ENCODE data around the gene MRPL44.

The MRPL44 gene

GRCh38 chr2:223969856-223970255 is 12.6 kb downstream of the MRPL44 start:
- in situ Hi-C loops (cut with MboI; ENCODE audit: low sequenced_read_pairs) = no loop called here

- in situ Hi-C loops (cut with MboI; ENCODE audit: low sequenced_read_pairs) = no loop called here
Measured at GRCh38 chr2:223970343-223971128, 13.3 kb downstream of the MRPL44 start.

- in situ Hi-C loops (cut with MboI; ENCODE audit: low sequenced_read_pairs) = no loop called here
Measured at GRCh38 chr2:223971731-223972130, 14.5 kb downstream of the MRPL44 start.

- in situ Hi-C loops (cut with MboI; ENCODE audit: low sequenced_read_pairs) = no loop called here
Measured at GRCh38 chr2:223972656-223973102, 15.4 kb downstream of the MRPL44 start.

GRCh38 chr2:223973606-223974005 is 16.3 kb downstream of the MRPL44 start:
- in situ Hi-C loops (cut with MboI; ENCODE audit: low sequenced_read_pairs) = no loop called here

GRCh38 chr2:223976635-223977226 is 19.5 kb downstream of the MRPL44 start:
- in situ Hi-C loops (cut with MboI; ENCODE audit: low sequenced_read_pairs) = no loop called here

GRCh38 chr2:223978451-223978850 is 21.2 kb downstream of the MRPL44 start:
- in situ Hi-C loops (cut with MboI; ENCODE audit: low sequenced_read_pairs) = no loop called here

GRCh38 chr2:223979730-223980396 is 22.6 kb downstream of the MRPL44 start:
- in situ Hi-C loops (cut with MboI; ENCODE audit: low sequenced_read_pairs) = loop anchor here (10.0 kb wide), 1 partner anchor 665 kb away; no protein-coding TSS in a partner anchor

- in situ Hi-C loops (cut with MboI; ENCODE audit: low sequenced_read_pairs) = loop anchor here (10.0 kb wide), 1 partner anchor 664 kb away; no protein-coding TSS in a partner anchor
Measured at GRCh38 chr2:223980397-223980735, 23.1 kb downstream of the MRPL44 start.

GRCh38 chr2:223980803-223981202 is 23.5 kb downstream of the MRPL44 start:
- in situ Hi-C loops (cut with MboI; ENCODE audit: low sequenced_read_pairs) = loop anchor here (10.0 kb wide), 1 partner anchor 664 kb away; no protein-coding TSS in a partner anchor

- in situ Hi-C loops (cut with MboI; ENCODE audit: low sequenced_read_pairs) = loop anchor here (10.0 kb wide), 1 partner anchor 664 kb away; no protein-coding TSS in a partner anchor
Measured at GRCh38 chr2:223981241-223981640, 24.0 kb downstream of the MRPL44 start.

GRCh38 chr2:223989206-223989855 is 32.1 kb downstream of the MRPL44 start:
- in situ Hi-C loops (cut with MboI; ENCODE audit: low sequenced_read_pairs) = loop anchor here (10.0 kb wide), 1 partner anchor 655 kb away; no protein-coding TSS in a partner anchor

- in situ Hi-C loops (cut with MboI; ENCODE audit: low sequenced_read_pairs) = loop anchor here (10.0 kb wide), 2 partner anchors 275 to 655 kb away; no protein-coding TSS in a partner anchor
Measured at GRCh38 chr2:223989856-223990232, 32.6 kb downstream of the MRPL44 start.

- in situ Hi-C loops (cut with MboI; ENCODE audit: low sequenced_read_pairs) = loop anchor here (10.0 kb wide), 1 partner anchor 273 kb away; no protein-coding TSS in a partner anchor
Measured at GRCh38 chr2:223991611-223992010, 34.3 kb downstream of the MRPL44 start.

- in situ Hi-C loops (cut with MboI; ENCODE audit: low sequenced_read_pairs) = loop anchor here (10.0 kb wide), 1 partner anchor 271 kb away; no protein-coding TSS in a partner anchor
Measured at GRCh38 chr2:223993634-223994232, 36.5 kb downstream of the MRPL44 start.

- in situ Hi-C loops (cut with MboI; ENCODE audit: low sequenced_read_pairs) = loop anchor here (10.0 kb wide), 1 partner anchor 270 kb away; no protein-coding TSS in a partner anchor
Measured at GRCh38 chr2:223994562-223995162, 37.4 kb downstream of the MRPL44 start.

GRCh38 chr2:223995569-223995968 is 38.3 kb downstream of the MRPL44 start:
- in situ Hi-C loops (cut with MboI; ENCODE audit: low sequenced_read_pairs) = loop anchor here (10.0 kb wide), 1 partner anchor 269 kb away; no protein-coding TSS in a partner anchor

GRCh38 chr2:223996391-223996790 is 39.1 kb downstream of the MRPL44 start:
- in situ Hi-C loops (cut with MboI; ENCODE audit: low sequenced_read_pairs) = loop anchor here (10.0 kb wide), 1 partner anchor 268 kb away; no protein-coding TSS in a partner anchor

- in situ Hi-C loops (cut with MboI; ENCODE audit: low sequenced_read_pairs) = loop anchor here (10.0 kb wide), 1 partner anchor 267 kb away; no protein-coding TSS in a partner anchor
Measured at GRCh38 chr2:223997938-223998337, 40.7 kb downstream of the MRPL44 start.

GRCh38 chr2:223998948-223999347 is 41.7 kb downstream of the MRPL44 start:
- in situ Hi-C loops (cut with MboI; ENCODE audit: low sequenced_read_pairs) = loop anchor here (10.0 kb wide), 1 partner anchor 266 kb away; no protein-coding TSS in a partner anchor

Data from HL-60/S4 treated with retinoic acid at 250 ng/mL for 4 days and 3 days (cell line).